Uterus (tissue), 4 donors: ENCODE data around the gene ADM5. TPM values are rescaled to one million over a fixed set of nuclear protein-coding genes. Genes with fewer than 3 reads are reported as not detected.

Experiments used
- DNase-seq, 2 donors: peaks; one replicate each; pipeline ENCODE4 v3.0.0-alpha.2; 2019 to 2020
- H3K27ac ChIP-seq, 2 donors: fragments of 200-600 bp; sonication (generic); 1 replicate in 1 of 2; 2 replicates in 1 of 2; pipeline ENCODE4 v1.5.1; 2016 to 2018
- H3K27me3 ChIP-seq, 2 donors: fragments of 200-600 bp; sonication (generic); one replicate each; pipeline ENCODE4 v1.5.1; 2018 to 2019; ENCODE audit warnings: control low read depth in 1 of 2
- H3K36me3 ChIP-seq, 2 donors: fragments of 200-600 bp; sonication (generic); one replicate each; pipeline ENCODE4 v1.5.1; 2019; ENCODE audit warnings: control low read depth in 1 of 2
- H3K4me1 ChIP-seq, 2 donors: fragments of 200-600 bp; sonication (generic); one replicate each; pipeline ENCODE4 v1.5.1; 2018 to 2019; ENCODE audit warnings: control low read depth in 1 of 2
- H3K4me3 ChIP-seq, 2 donors: fragments of 200-600 bp; sonication (generic); 1 replicate in 1 of 2; 2 replicates in 1 of 2; pipeline ENCODE4 v1.5.1; 2018 to 2019; ENCODE audit warnings: mild to moderate bottlenecking in 1 of 2
- H3K9me3 ChIP-seq, 2 donors: fragments of 200-600 bp; sonication (generic); one replicate each; pipeline ENCODE4 v1.5.1; 2019; ENCODE audit warnings: control low read depth in 1 of 2
- POLR2A ChIP-seq, 2 donors: fragments of 450-650 bp; IDR thresholded peaks; one replicate each; pipeline ENCODE4 v1.6.1; 2016; ENCODE audit warnings: antibody characterized with exemption in 2 of 2, mild to moderate bottlenecking in 1 of 2, moderate library complexity in 1 of 2
- intact Hi-C: fragments of 100-400 bp; cut with DNase I; formaldehyde crosslinking; loops from one replicate; pipeline ENCODE4 v1.15.1; 2023; ENCODE audit warnings: low total_unique reads
- total RNA-seq, 4 donors: library from RNA; depleted of rRNA in 3 of 4; stranded (reverse); fragments of >200 nt in 3 of 4; gene quantifications; one replicate each; pipeline versions ENCODE4 v1.1.0 to v1.2.4, GENCODE V29; 2014 to 2023
- TF ChIP-seq, protein P1 (sequence below), 4 experiments: fragments of 200-600 bp in 2 of 4; fragments of 450-650 bp in 2 of 4; sonication (generic) in 2 of 4; IDR thresholded peaks; one replicate each; pipeline ENCODE4 v1.5.1; 2016 to 2019; ENCODE audit warnings: antibody characterized with exemption in 4 of 4, mild to moderate bottlenecking in 2 of 4, moderate library complexity in 1 of 4
- donor health status: DM: yes; HTN: yes; CAD: no.

The ADM5 gene
- total RNA-seq, 4 donors from 2014 or later: 1.3 to 6.0 (median 1.5) TPM; not detected in 1

DNA sequence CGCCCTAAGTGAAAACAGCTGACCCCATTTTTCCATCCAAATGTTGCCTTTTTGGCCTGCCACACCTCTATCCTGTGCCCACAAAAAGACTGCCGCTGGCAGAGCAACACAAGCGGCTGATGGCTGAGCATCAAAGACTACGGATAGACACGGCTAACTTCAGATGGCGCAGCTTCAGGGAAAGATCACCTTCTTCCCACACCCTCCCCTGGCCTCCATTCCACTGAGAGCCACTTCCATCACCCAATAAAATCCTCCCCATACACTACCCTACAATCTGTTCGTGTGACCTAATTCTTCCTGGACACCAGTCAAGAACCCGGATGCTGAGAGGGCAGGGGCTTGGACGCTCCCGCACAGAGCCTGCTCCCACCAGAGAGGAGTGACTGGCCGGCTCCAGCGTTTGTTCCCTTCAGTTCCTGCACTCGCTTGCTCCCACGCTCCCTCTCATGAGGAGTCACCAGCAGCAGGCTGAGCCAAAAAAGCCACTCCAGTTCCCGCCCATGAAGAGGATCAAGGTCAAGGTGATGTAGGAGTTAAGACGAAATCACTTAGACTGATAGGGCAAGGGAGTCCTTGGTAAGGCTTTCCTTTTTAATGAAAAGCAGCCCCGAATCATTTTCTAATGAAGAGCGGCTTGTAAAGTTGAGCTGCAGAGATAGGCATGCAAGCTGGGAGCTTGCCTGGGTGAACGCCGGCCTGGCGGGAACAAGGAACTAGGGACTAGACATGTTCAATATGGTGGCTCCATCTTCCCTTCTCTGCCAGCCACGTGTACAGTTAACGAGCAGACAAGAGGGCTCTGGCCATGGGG, 38.0 kb downstream of the ADM5 start:
- H3K4me1 ChIP-seq: no peaks in the 10 kb centered on the region
- H3K27ac ChIP-seq: peak overlapping the region; percentile 88 to 92
- no peak overlapping the region for H3K4me3 ChIP-seq
- H3K36me3 ChIP-seq: no peaks in the 10 kb centered on the region
- no peaks in the 10 kb centered on the region for H3K27me3 ChIP-seq
- H3K9me3 ChIP-seq: no peaks in the 10 kb centered on the region
- TF ChIP-seq, protein P1, sequence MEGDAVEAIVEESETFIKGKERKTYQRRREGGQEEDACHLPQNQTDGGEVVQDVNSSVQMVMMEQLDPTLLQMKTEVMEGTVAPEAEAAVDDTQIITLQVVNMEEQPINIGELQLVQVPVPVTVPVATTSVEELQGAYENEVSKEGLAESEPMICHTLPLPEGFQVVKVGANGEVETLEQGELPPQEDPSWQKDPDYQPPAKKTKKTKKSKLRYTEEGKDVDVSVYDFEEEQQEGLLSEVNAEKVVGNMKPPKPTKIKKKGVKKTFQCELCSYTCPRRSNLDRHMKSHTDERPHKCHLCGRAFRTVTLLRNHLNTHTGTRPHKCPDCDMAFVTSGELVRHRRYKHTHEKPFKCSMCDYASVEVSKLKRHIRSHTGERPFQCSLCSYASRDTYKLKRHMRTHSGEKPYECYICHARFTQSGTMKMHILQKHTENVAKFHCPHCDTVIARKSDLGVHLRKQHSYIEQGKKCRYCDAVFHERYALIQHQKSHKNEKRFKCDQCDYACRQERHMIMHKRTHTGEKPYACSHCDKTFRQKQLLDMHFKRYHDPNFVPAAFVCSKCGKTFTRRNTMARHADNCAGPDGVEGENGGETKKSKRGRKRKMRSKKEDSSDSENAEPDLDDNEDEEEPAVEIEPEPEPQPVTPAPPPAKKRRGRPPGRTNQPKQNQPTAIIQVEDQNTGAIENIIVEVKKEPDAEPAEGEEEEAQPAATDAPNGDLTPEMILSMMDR (IDR thresholded peaks at IDR 0.05): no peak
- TF ChIP-seq POLR2A (IDR thresholded peaks at IDR 0.05): no peak
- intact Hi-C loops: no loop called here
- peak; percentile 86 to 88 for DNase-seq

DNA sequence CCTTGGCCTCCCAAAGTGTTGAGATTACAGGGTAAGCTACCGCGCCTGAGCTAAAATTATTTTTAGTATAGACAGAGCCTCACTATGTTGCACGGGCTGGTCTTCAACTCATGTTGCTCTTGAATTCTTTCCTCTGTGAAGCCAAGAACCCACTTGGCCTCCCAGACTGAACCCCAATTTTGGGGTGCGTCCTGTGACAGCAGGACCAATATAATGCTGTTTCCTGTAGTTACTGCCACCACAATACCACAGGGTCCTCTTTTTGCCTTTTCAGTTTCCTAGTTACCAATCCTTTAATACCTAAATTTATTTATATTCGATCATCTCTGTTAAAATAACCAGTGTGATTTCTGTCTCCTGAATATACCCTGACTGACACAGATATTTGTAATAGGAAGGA, 40.8 kb downstream of the ADM5 start:
- Histone ChIP-seq H3K4me1 (no peaks in the 10 kb centered on the region), H3K4me3 (no peak overlapping the region), H3K9me3 (no peaks in the 10 kb centered on the region), H3K36me3 (no peaks in the 10 kb centered on the region), H3K27me3 (no peaks in the 10 kb centered on the region), H3K27ac (no peak overlapping the region)
- no peak for TF ChIP-seq POLR2A (IDR thresholded peaks at IDR 0.05)
- TF ChIP-seq, protein P1 (IDR thresholded peaks at IDR 0.05): no peak
- DNase-seq: no peak
- intact Hi-C loops: no loop called here

DNA sequence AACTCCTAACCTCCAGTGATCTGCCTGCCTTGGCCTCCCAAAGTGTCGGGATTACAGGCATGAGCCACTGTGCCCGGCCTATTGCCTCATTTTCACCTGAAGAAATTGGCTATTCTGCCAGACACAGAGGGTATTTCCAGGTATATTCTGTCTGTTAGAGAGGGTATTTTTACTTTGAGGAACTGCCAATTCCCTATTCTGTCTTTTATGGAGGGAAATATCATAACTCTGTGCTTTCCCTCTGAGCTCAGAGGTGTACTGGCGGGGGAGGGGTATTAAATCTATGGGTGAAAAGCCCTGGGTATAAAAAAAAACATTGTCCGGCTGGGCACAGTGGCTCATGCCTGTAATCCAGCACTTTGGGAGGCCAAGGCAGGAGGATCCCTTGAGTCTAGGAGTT, 48.9 kb downstream of the ADM5 start:
- Histone ChIP-seq H3K27me3 (no peaks in the 10 kb centered on the region), H3K9me3 (no peaks in the 10 kb centered on the region), H3K4me1 (no peaks in the 10 kb centered on the region), H3K4me3 (no peak overlapping the region), H3K36me3 (no peaks in the 10 kb centered on the region), H3K27ac (no peak overlapping the region)
- no peak for TF ChIP-seq POLR2A (IDR thresholded peaks at IDR 0.05)
- TF ChIP-seq, protein P1 (IDR thresholded peaks at IDR 0.05): no peak
- DNase-seq: no peak
- intact Hi-C loops: no loop called here

DNA sequence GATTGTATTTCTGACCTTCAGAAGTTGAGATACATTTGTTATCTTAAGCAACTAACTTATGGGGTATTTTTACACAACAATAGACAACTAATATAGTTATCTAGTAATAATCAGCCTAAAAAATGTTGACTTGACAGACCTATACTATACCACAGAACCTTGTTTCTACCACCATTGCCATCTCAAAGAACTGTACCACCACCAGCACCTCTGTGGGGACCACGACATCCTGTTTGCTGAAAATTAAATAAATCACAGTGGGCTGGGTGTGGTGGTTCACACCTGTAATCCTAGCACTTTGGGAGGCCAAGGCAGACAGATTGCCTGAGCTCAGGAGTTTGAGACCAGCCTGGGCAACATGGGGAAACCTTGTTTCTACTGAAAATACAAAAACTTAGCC, 49.7 kb downstream of the ADM5 start:
- no peaks in the 10 kb centered on the region for H3K36me3 ChIP-seq
- TF ChIP-seq, protein P1 (IDR thresholded peaks at IDR 0.05): no peak
- TF ChIP-seq POLR2A (IDR thresholded peaks at IDR 0.05): no peak
- no peaks in the 10 kb centered on the region for H3K4me1 ChIP-seq
- no peaks in the 10 kb centered on the region for H3K27me3 ChIP-seq
- intact Hi-C loops: no loop called here
- no peak overlapping the region for H3K4me3 ChIP-seq
- H3K27ac ChIP-seq: no peak overlapping the region
- no peak for DNase-seq
- H3K9me3 ChIP-seq: no peaks in the 10 kb centered on the region

DNA sequence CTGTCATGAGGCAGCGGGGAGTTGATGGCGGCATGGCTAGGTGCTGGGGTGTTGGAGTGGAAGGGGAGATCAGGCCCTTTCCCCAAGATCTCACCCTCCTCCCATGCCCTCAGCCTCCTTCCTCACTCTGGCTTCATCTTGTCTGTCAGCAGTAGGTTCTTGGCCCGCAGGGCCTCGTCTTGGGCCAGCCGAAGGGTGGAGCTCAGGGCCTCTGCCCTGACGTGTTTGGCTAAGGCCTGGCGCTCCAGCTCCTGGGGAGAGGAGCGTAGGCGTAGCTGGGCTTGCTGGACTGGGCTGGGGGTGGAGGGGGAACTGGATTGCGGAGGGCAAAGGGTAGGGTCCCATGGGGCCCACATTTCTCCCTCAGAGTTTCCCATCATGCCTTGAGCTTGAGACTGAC, 50.5 kb downstream of the ADM5 start:
- intact Hi-C loops: no loop called here
- TF ChIP-seq, protein P1 (IDR thresholded peaks at IDR 0.05): no peak
- no peak for TF ChIP-seq POLR2A (IDR thresholded peaks at IDR 0.05)

More for the DNA sequence above, 50.5 kb downstream of the ADM5 start:
- no peak for DNase-seq
- H3K9me3 ChIP-seq: no peaks in the 10 kb centered on the region
- no peak overlapping the region for H3K4me3 ChIP-seq
- H3K27ac ChIP-seq: no peak overlapping the region
- no peaks in the 10 kb centered on the region for H3K36me3 ChIP-seq
- no peaks in the 10 kb centered on the region for H3K27me3 ChIP-seq
- H3K4me1 ChIP-seq: no peaks in the 10 kb centered on the region
